Measurements from ENCODE around the gene CUEDC1.

DNA sequence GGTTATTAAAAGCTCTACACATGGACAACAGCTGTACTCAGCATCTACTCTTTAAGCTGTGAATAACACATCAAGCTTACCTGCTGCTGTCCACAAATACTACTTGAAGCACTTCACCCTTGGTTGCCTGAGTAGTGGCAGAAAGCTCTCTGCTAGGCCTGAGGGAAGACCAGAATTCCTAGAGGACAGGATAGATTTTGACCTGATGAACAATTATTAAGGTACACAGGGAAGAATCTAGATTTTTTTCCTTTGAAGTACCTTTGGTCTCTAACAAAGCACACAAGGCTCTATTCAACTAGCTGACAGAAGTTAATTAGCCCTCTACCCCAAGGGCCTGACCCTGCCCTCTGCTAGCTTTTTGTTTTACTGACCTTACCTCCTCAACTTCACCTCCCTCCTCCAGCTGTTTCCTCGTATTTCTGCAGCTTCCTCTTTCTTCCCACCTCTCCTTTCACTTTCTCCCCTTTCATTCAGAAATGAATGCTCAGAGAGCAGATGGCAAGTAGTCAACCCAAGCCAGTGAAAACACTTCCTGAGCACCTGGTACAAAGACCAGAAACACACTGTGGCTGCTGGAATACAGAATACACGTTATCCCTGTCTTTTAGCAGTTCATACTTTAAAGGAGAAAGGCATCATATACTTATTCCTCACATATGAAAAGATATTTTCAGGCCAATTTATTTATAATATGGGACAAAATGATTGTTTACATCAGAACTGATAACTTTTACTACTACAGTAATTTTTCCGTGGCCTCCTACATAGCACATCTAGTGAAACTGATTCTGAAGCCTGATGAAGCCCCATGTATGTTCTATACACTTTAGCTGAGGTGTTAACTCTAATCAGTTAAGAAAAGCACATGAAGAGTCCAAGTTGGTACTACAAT is 38.5 kb upstream of the CUEDC1 start:
- TF ChIP-seq, protein P1, sequence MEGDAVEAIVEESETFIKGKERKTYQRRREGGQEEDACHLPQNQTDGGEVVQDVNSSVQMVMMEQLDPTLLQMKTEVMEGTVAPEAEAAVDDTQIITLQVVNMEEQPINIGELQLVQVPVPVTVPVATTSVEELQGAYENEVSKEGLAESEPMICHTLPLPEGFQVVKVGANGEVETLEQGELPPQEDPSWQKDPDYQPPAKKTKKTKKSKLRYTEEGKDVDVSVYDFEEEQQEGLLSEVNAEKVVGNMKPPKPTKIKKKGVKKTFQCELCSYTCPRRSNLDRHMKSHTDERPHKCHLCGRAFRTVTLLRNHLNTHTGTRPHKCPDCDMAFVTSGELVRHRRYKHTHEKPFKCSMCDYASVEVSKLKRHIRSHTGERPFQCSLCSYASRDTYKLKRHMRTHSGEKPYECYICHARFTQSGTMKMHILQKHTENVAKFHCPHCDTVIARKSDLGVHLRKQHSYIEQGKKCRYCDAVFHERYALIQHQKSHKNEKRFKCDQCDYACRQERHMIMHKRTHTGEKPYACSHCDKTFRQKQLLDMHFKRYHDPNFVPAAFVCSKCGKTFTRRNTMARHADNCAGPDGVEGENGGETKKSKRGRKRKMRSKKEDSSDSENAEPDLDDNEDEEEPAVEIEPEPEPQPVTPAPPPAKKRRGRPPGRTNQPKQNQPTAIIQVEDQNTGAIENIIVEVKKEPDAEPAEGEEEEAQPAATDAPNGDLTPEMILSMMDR (conservative IDR thresholded peaks at IDR 0.05 in 1 of 2, IDR thresholded peaks at IDR 0.05 in 1 of 2; ENCODE audit: extremely low read depth in 1 of 2, insufficient read depth in 1 of 2, low read depth in 1 of 2, low read length in 2 of 2), result no peak
- TF ChIP-seq EZH2 (IDR thresholded peaks at IDR 0.05; ENCODE audit: borderline replicate concordance, low read length), result no peak
